Measurements from ENCODE around the gene COL4A4. TPM values are rescaled to one million over a fixed set of nuclear protein-coding genes. Genes with fewer than 3 reads are reported as not detected.

Gene COL4A4
- total RNA-seq, 3 donors from 2014 or later (not counting 1 experiment from before 2014, with no cell fraction given): 0.31 to 2.3 (median 0.88) TPM

DNA sequence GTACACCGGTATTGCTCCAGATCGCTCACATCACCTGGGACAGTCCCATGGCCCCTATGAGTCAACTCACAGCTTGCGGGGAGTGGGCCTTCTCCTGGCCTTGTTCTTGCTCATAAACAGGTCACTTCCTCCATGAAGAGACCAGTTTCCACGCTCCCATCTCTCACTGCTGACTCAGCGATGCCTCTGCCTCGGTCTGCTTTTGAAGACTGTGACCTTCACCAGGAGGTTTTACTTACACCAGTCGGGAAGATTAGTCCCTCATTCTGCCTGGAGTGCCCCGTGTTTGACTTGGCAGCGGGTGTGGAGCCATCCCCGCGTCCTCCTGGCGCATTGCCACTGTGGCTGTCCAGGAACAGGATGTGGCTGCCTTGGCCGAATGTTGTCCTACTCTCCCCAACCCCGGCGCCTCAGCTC is 168.4 kb downstream of the COL4A4 start:
- Histone ChIP-seq H3K4me3 (ENCODE audit: low read length) (no peak overlapping the region), H3K27ac (ENCODE audit: low read length) (no peak overlapping the region), H3K36me3 (ENCODE audit: control insufficient read depth, insufficient read depth, low read length) (peaks cover 5% of the 10 kb centered on the region), H3K4me1 (ENCODE audit: control insufficient read depth, insufficient read depth, low read length) (no peaks in the 10 kb centered on the region), H3K27me3 (ENCODE audit: control insufficient read depth, insufficient read depth, low read length) (no peaks in the 10 kb centered on the region), H3K9me3 (ENCODE audit: control insufficient read depth, insufficient read depth, low read length) (no peaks in the 10 kb centered on the region)
- no peaks in the 10 kb centered on the region for H3K27me3 Mint-ChIP-seq (ENCODE audit: low read depth in 2 of 2)
- no peaks in the 10 kb centered on the region for H3K36me3 Mint-ChIP-seq
- no peak for ATAC-seq
- no peak overlapping the region for H3K27ac Mint-ChIP-seq
- H3K9me3 Mint-ChIP-seq: no peaks in the 10 kb centered on the region
- DNase-seq: no peak
- 83% methylated on average over 15 of the region's 15 CpGs for WGBS (ENCODE audit: insufficient coverage)
- peaks cover 0 to 5% of the 10 kb centered on the region in 2 donors for H3K4me1 Mint-ChIP-seq
- no peak overlapping the region for H3K4me3 Mint-ChIP-seq
- intact Hi-C loops (cut with micrococcal nuclease): no loop called here
- TF ChIP-seq, protein P1, sequence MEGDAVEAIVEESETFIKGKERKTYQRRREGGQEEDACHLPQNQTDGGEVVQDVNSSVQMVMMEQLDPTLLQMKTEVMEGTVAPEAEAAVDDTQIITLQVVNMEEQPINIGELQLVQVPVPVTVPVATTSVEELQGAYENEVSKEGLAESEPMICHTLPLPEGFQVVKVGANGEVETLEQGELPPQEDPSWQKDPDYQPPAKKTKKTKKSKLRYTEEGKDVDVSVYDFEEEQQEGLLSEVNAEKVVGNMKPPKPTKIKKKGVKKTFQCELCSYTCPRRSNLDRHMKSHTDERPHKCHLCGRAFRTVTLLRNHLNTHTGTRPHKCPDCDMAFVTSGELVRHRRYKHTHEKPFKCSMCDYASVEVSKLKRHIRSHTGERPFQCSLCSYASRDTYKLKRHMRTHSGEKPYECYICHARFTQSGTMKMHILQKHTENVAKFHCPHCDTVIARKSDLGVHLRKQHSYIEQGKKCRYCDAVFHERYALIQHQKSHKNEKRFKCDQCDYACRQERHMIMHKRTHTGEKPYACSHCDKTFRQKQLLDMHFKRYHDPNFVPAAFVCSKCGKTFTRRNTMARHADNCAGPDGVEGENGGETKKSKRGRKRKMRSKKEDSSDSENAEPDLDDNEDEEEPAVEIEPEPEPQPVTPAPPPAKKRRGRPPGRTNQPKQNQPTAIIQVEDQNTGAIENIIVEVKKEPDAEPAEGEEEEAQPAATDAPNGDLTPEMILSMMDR (IDR thresholded peaks at IDR 0.05): no peak

DNA sequence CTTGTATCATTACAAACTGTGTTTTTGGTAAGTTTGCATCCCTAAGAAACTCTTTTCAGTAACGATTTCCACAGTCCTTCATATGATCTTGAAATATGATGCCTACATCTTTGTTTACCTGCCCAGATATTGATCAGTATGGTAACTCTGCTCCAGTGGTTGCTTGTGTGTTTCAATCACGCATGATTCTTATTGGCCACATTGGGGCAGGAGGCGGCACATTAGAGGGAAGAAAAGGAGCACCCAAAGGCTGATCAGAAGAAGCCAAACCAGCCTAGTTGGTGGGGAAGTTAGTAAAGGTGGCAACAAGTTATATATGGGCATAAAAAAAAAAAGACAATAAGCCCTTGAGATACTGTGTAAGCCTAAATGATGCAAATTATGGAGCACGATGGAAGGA is 169.2 kb downstream of the COL4A4 start:
- TF ChIP-seq, protein P1 (IDR thresholded peaks at IDR 0.05): no peak
- intact Hi-C loops (cut with micrococcal nuclease): no loop called here
- H3K9me3 ChIP-seq (ENCODE audit: control insufficient read depth, insufficient read depth, low read length): no peaks in the 10 kb centered on the region
- H3K4me3 ChIP-seq (ENCODE audit: low read length): no peak overlapping the region
- Mint-ChIP-seq H3K4me1 (peaks cover 0 to 5% of the 10 kb centered on the region in 2 donors), H3K27ac (no peak overlapping the region), H3K9me3 (no peaks in the 10 kb centered on the region), H3K4me3 (no peak overlapping the region), H3K36me3 (no peaks in the 10 kb centered on the region), H3K27me3 (ENCODE audit: low read depth in 2 of 2) (no peaks in the 10 kb centered on the region)
- H3K36me3 ChIP-seq (ENCODE audit: control insufficient read depth, insufficient read depth, low read length): peaks cover 2% of the 10 kb centered on the region
- H3K4me1 ChIP-seq (ENCODE audit: control insufficient read depth, insufficient read depth, low read length): no peaks in the 10 kb centered on the region
- ATAC-seq: no peak
- no peaks in the 10 kb centered on the region for H3K27me3 ChIP-seq (ENCODE audit: control insufficient read depth, insufficient read depth, low read length)
- WGBS (ENCODE audit: insufficient coverage): 91% methylated on average over 4 of the region's 4 CpGs
- no peak for DNase-seq
- no peak overlapping the region for H3K27ac ChIP-seq (ENCODE audit: low read length)

DNA sequence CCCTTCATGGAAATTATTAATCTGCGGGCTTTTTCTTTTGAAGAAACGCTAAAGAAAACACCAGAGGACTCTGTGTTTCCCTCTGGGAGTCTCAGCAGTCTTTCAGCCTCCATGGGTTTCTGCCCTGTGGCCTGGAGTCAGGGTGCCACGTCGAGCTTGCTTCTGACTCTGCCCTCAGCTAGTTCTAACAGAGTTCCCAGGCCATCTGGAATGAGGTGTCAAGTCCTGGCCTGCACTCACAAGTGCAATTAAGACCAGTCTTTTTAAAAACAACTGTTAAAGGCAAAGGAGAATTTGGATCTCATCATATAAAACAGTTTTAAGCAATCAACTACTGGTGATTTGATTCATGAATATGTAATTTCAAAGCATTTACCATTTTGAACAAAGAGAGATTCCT is 170.8 kb downstream of the COL4A4 start:
- Mint-ChIP-seq H3K27me3 (ENCODE audit: low read depth in 2 of 2) (no peaks in the 10 kb centered on the region), H3K27ac (no peak overlapping the region), H3K4me3 (no peak overlapping the region), H3K4me1 (peaks cover 0 to 5% of the 10 kb centered on the region in 2 donors), H3K9me3 (no peaks in the 10 kb centered on the region), H3K36me3 (no peaks in the 10 kb centered on the region)
- no peak overlapping the region for H3K27ac ChIP-seq (ENCODE audit: low read length)
- ATAC-seq: no peak
- H3K9me3 ChIP-seq (ENCODE audit: control insufficient read depth, insufficient read depth, low read length): no peaks in the 10 kb centered on the region
- H3K27me3 ChIP-seq (ENCODE audit: control insufficient read depth, insufficient read depth, low read length): no peaks in the 10 kb centered on the region
- H3K36me3 ChIP-seq (ENCODE audit: control insufficient read depth, insufficient read depth, low read length): peaks cover 2% of the 10 kb centered on the region
- H3K4me1 ChIP-seq (ENCODE audit: control insufficient read depth, insufficient read depth, low read length): no peaks in the 10 kb centered on the region
- intact Hi-C loops (cut with micrococcal nuclease): no loop called here
- no peak overlapping the region for H3K4me3 ChIP-seq (ENCODE audit: low read length)
- 86% methylated on average over 4 of the region's 4 CpGs for WGBS (ENCODE audit: insufficient coverage)
- TF ChIP-seq, protein P1 (IDR thresholded peaks at IDR 0.05): no peak
- DNase-seq: no peak

DNA sequence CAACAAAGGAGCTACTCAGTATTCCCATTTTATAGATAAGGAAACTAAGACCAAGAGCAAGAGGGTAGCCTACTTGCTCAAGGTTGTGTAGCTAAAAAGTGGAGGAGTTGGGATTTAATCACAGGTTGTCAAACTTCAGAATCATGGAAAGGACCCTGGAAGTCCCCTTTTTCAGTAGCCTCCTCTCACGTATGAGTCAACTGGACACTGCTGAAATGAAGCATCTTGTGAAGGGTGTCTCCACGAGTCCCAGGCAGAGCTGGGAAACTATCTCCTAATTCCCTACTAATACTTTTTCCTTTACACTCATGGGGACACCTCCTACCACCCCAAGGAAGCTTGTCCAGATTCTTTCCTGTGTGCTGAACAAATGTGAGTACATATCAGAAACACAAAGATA is 172.3 kb downstream of the COL4A4 start:
- H3K4me1 ChIP-seq (ENCODE audit: control insufficient read depth, insufficient read depth, low read length): no peaks in the 10 kb centered on the region
- intact Hi-C loops (cut with micrococcal nuclease): no loop called here
- DNase-seq (no peak), ATAC-seq (no peak)
- no peaks in the 10 kb centered on the region for H3K36me3 ChIP-seq (ENCODE audit: control insufficient read depth, insufficient read depth, low read length)
- no peaks in the 10 kb centered on the region for H3K27me3 Mint-ChIP-seq (ENCODE audit: low read depth in 2 of 2)
- peaks cover 0 to 5% of the 10 kb centered on the region in 2 donors for H3K4me1 Mint-ChIP-seq
- H3K36me3 Mint-ChIP-seq: no peaks in the 10 kb centered on the region
- no peaks in the 10 kb centered on the region for H3K27me3 ChIP-seq (ENCODE audit: control insufficient read depth, insufficient read depth, low read length)
- 93% methylated on average over 2 of the region's 2 CpGs for WGBS (ENCODE audit: insufficient coverage)
- H3K9me3 Mint-ChIP-seq: no peaks in the 10 kb centered on the region
- TF ChIP-seq, protein P1 (IDR thresholded peaks at IDR 0.05): no peak
- no peak overlapping the region for H3K4me3 Mint-ChIP-seq
- H3K27ac Mint-ChIP-seq: no peak overlapping the region
- no peak overlapping the region for H3K4me3 ChIP-seq (ENCODE audit: low read length)
- no peak overlapping the region for H3K27ac ChIP-seq (ENCODE audit: low read length)
- no peaks in the 10 kb centered on the region for H3K9me3 ChIP-seq (ENCODE audit: control insufficient read depth, insufficient read depth, low read length)
